ENCODE measurements around the gene LIAS. TPM values are rescaled to one million over a fixed set of nuclear protein-coding genes. Genes with fewer than 3 reads are reported as not detected.

Gene LIAS
- total RNA-seq, 1 experiment from 2014 or later = 18.4 TPM

GRCh38 chr4:39469429-39470077 is 10.7 kb downstream of the LIAS start:
- peak; percentile 68 for DNase-seq
- Histone ChIP-seq H3K4me3 (ENCODE audit: insufficient read depth, low read depth, low read length) (no peak overlapping the region), H3K36me3 (replicated peaks; ENCODE audit: control insufficient read depth, insufficient read depth, low read length) (peaks cover 7% of the 10 kb centered on the region), H3K27me3 (ENCODE audit: control insufficient read depth, insufficient read depth, low read length) (no peaks in the 10 kb centered on the region)

- H3K27me3 ChIP-seq (ENCODE audit: control insufficient read depth, insufficient read depth, low read length) = no peaks in the 10 kb centered on the region
- H3K4me3 ChIP-seq (ENCODE audit: insufficient read depth, low read depth, low read length) = no peak overlapping the region
- DNase-seq = no peak
- H3K36me3 ChIP-seq (replicated peaks; ENCODE audit: control insufficient read depth, insufficient read depth, low read length) = peaks cover 5% of the 10 kb centered on the region
These were observed 11.5 kb downstream of the LIAS start for GRCh38 chr4:39470402-39470801.

GRCh38 chr4:39472396-39472795 is 13.5 kb downstream of the LIAS start:
- H3K4me3 ChIP-seq (ENCODE audit: insufficient read depth, low read depth, low read length) = no peak overlapping the region
- DNase-seq = no peak
- peaks cover 8% of the 10 kb centered on the region for H3K36me3 ChIP-seq (replicated peaks; ENCODE audit: control insufficient read depth, insufficient read depth, low read length)

GRCh38 chr4:39476187-39476895 is 17.5 kb downstream of the LIAS start:
- DNase-seq = no peak
- H3K27me3 ChIP-seq (ENCODE audit: control insufficient read depth, insufficient read depth, low read length) = no peaks in the 10 kb centered on the region
- H3K4me3 ChIP-seq (ENCODE audit: insufficient read depth, low read depth, low read length) = no peak overlapping the region
- peaks cover 6% of the 10 kb centered on the region for H3K36me3 ChIP-seq (replicated peaks; ENCODE audit: control insufficient read depth, insufficient read depth, low read length)

More at GRCh38 chr4:39472396-39472795, 13.5 kb downstream of the LIAS start:
- no peaks in the 10 kb centered on the region for H3K27me3 ChIP-seq (ENCODE audit: control insufficient read depth, insufficient read depth, low read length)

- Histone ChIP-seq H3K27me3 (ENCODE audit: control insufficient read depth, insufficient read depth, low read length) (no peaks in the 10 kb centered on the region), H3K4me3 (ENCODE audit: insufficient read depth, low read depth, low read length) (no peak overlapping the region), H3K36me3 (replicated peaks; ENCODE audit: control insufficient read depth, insufficient read depth, low read length) (peaks cover 3% of the 10 kb centered on the region)
- DNase-seq = peak; percentile 25
These were observed 21.4 kb downstream of the LIAS start for GRCh38 chr4:39480251-39480650.

- DNase-seq = no peak
- Histone ChIP-seq H3K36me3 (replicated peaks; ENCODE audit: control insufficient read depth, insufficient read depth, low read length) (peaks cover under 1% of the 10 kb centered on the region; the same call in 1 of the 2 replicates), H3K27me3 (ENCODE audit: control insufficient read depth, insufficient read depth, low read length) (no peaks in the 10 kb centered on the region), H3K4me3 (ENCODE audit: insufficient read depth, low read depth, low read length) (no peak overlapping the region)
These were observed 22.2 kb downstream of the LIAS start for GRCh38 chr4:39480902-39481695.

- no peak overlapping the region for H3K4me3 ChIP-seq (ENCODE audit: insufficient read depth, low read depth, low read length)
- no peaks in the 10 kb centered on the region for H3K27me3 ChIP-seq (ENCODE audit: control insufficient read depth, insufficient read depth, low read length)
- no peaks in the 10 kb centered on the region for H3K36me3 ChIP-seq (replicated peaks; ENCODE audit: control insufficient read depth, insufficient read depth, low read length)
- DNase-seq = no peak
These were observed 25.9 kb downstream of the LIAS start for GRCh38 chr4:39484582-39485272.

- Histone ChIP-seq H3K4me3 (ENCODE audit: insufficient read depth, low read depth, low read length) (no peak overlapping the region), H3K36me3 (replicated peaks; ENCODE audit: control insufficient read depth, insufficient read depth, low read length) (no peaks in the 10 kb centered on the region), H3K27me3 (ENCODE audit: control insufficient read depth, insufficient read depth, low read length) (no peaks in the 10 kb centered on the region)
- DNase-seq = no peak
These were observed 27.5 kb downstream of the LIAS start for GRCh38 chr4:39486221-39486804.

GRCh38 chr4:39490322-39490721 is 31.5 kb downstream of the LIAS start:
- Histone ChIP-seq H3K36me3 (replicated peaks; ENCODE audit: control insufficient read depth, insufficient read depth, low read length) (no peaks in the 10 kb centered on the region), H3K4me3 (ENCODE audit: insufficient read depth, low read depth, low read length) (no peak overlapping the region), H3K27me3 (ENCODE audit: control insufficient read depth, insufficient read depth, low read length) (no peaks in the 10 kb centered on the region)
- no peak for DNase-seq

GRCh38 chr4:39494354-39494753 is 35.5 kb downstream of the LIAS start:
- Histone ChIP-seq H3K27me3 (ENCODE audit: control insufficient read depth, insufficient read depth, low read length) (no peaks in the 10 kb centered on the region), H3K36me3 (replicated peaks; ENCODE audit: control insufficient read depth, insufficient read depth, low read length) (no peaks in the 10 kb centered on the region; the same call in 1 of the 2 replicates), H3K4me3 (ENCODE audit: insufficient read depth, low read depth, low read length) (no peak overlapping the region)
- no peak for DNase-seq

- no peak for DNase-seq
- Histone ChIP-seq H3K4me3 (ENCODE audit: insufficient read depth, low read depth, low read length) (no peak overlapping the region), H3K36me3 (replicated peaks; ENCODE audit: control insufficient read depth, insufficient read depth, low read length) (no peaks in the 10 kb centered on the region; the same call in 1 of the 2 replicates), H3K27me3 (ENCODE audit: control insufficient read depth, insufficient read depth, low read length) (no peaks in the 10 kb centered on the region)
These were observed 36.8 kb downstream of the LIAS start for GRCh38 chr4:39495446-39496213.

- Histone ChIP-seq H3K36me3 (replicated peaks; ENCODE audit: control insufficient read depth, insufficient read depth, low read length) (peaks cover 7% of the 10 kb centered on the region), H3K4me3 (ENCODE audit: insufficient read depth, low read depth, low read length) (no peak overlapping the region), H3K27me3 (ENCODE audit: control insufficient read depth, insufficient read depth, low read length) (no peaks in the 10 kb centered on the region)
- no peak for DNase-seq
These were observed 39.3 kb downstream of the LIAS start for GRCh38 chr4:39497909-39498726.

- no peak for DNase-seq
- Histone ChIP-seq H3K4me3 (ENCODE audit: insufficient read depth, low read depth, low read length) (no peak overlapping the region), H3K36me3 (replicated peaks; ENCODE audit: control insufficient read depth, insufficient read depth, low read length) (peaks cover 12% of the 10 kb centered on the region), H3K27me3 (ENCODE audit: control insufficient read depth, insufficient read depth, low read length) (no peaks in the 10 kb centered on the region)
These were observed 39.8 kb downstream of the LIAS start for GRCh38 chr4:39498727-39499020.

Data from H7 (cell line).